SK-N-SH treated with all-trans-retinoic acid at 6 μM for 48 hours (cell line): ENCODE data around the gene CLEC7A.

Source experiments
- ATAC-seq: fragments of 200-7000 bp; cut with Tn5 transposase; 3 replicates; pipeline ENCODE4 v1.9.1; 2020; ENCODE audit warnings: mild to moderate bottlenecking, moderate library complexity
- ARNTL ChIP-seq: fragments of 450-650 bp; formaldehyde crosslinking; IDR thresholded peaks from 2 replicates; pipeline ENCODE4 v1.5.0; 2020; ENCODE audit warnings: low read depth, mild to moderate bottlenecking, moderate library complexity, borderline replicate concordance
- BACH2 ChIP-seq: fragments of 250-450 bp; sonication (Bioruptor Pico); IDR thresholded peaks from 2 replicates; pipeline ENCODE4 v1.9.0; 2021; ENCODE audit warnings: mild to moderate bottlenecking, borderline replicate concordance
- CSDC2 ChIP-seq: fragments of 250-450 bp; sonication (Bioruptor Pico); IDR thresholded peaks from 2 replicates; pipeline ENCODE4 v1.5.0; 2020; ENCODE audit warnings: mild to moderate bottlenecking, moderate library complexity
- CSRNP3 ChIP-seq: fragments of 250-450 bp; sonication (Bioruptor Pico); IDR thresholded peaks from 2 replicates; pipeline ENCODE4 v1.5.1; 2021; ENCODE audit warnings: mild to moderate bottlenecking, moderate library complexity
- ESRRG ChIP-seq: fragments of 250-450 bp; sonication (Bioruptor Pico); IDR thresholded peaks from 2 replicates; pipeline ENCODE4 v1.6.1; 2021; ENCODE audit warnings: mild to moderate bottlenecking
- GLIS3 ChIP-seq: fragments of 250-450 bp; sonication (Bioruptor Pico); IDR thresholded peaks from 2 replicates; pipeline ENCODE4 v1.5.0; 2020; ENCODE audit warnings: mild to moderate bottlenecking, moderate library complexity
- ISL1 ChIP-seq: fragments of 250-450 bp; sonication (Bioruptor Pico); IDR thresholded peaks from 2 replicates; pipeline ENCODE4 v2.1.2; 2022; ENCODE audit warnings: mild to moderate bottlenecking, moderate library complexity
- OSR1 ChIP-seq: fragments of 250-450 bp; sonication (Bioruptor Pico); IDR thresholded peaks from 2 replicates; pipeline ENCODE4 v1.8.0; 2022; ENCODE audit warnings: moderate library complexity, mild to moderate bottlenecking, inconsistent platforms
- PPARA ChIP-seq: fragments of 250-450 bp; sonication (Bioruptor Pico); IDR thresholded peaks from 2 replicates; pipeline ENCODE4 v1.5.0; 2020; ENCODE audit warnings: mild to moderate bottlenecking, borderline replicate concordance
- RARB ChIP-seq: fragments of 250-450 bp; sonication (Bioruptor Pico); IDR thresholded peaks from 2 replicates; pipeline ENCODE4 v1.8.0; 2021; ENCODE audit warnings: mild to moderate bottlenecking, moderate library complexity
- SNAI2 ChIP-seq: fragments of 250-450 bp; sonication (Bioruptor Pico); IDR thresholded peaks from 2 replicates; pipeline ENCODE4 v1.5.0; 2020; ENCODE audit warnings: mild to moderate bottlenecking, moderate library complexity
- TCF4 ChIP-seq: fragments of 250-450 bp; sonication (Bioruptor Pico); IDR thresholded peaks from 2 replicates; pipeline ENCODE4 v1.8.0; 2021; ENCODE audit warnings: mild to moderate bottlenecking, moderate library complexity, borderline replicate concordance
- TOX ChIP-seq: fragments of 250-450 bp; sonication (Bioruptor Pico); IDR thresholded peaks from 2 replicates; pipeline ENCODE4 v1.8.0; 2021; ENCODE audit warnings: mild to moderate bottlenecking, moderate library complexity, borderline replicate concordance
- ZC3H10 ChIP-seq: fragments of 250-450 bp; sonication (Bioruptor Pico); IDR thresholded peaks from 2 replicates; pipeline ENCODE4 v1.5.1; 2021; ENCODE audit warnings: mild to moderate bottlenecking, moderate library complexity
- ZFP30 ChIP-seq: fragments of 450-650 bp; formaldehyde crosslinking; IDR thresholded peaks from 2 replicates; pipeline ENCODE4 v1.5.0; 2022; ENCODE audit warnings: mild to moderate bottlenecking, moderate library complexity
- ZNF565 ChIP-seq: fragments of 450-650 bp; formaldehyde crosslinking; conservative IDR thresholded peaks from 2 replicates; pipeline ENCODE4 v1.5.0; 2020; ENCODE audit warnings: low read depth, mild to moderate bottlenecking, moderate library complexity
- ZNF70 ChIP-seq: fragments of 450-650 bp; formaldehyde crosslinking; IDR thresholded peaks from 2 replicates; pipeline ENCODE4 v1.5.0; 2020; ENCODE audit warnings: mild to moderate bottlenecking, moderate library complexity
- ZNF8 ChIP-seq: fragments of 450-650 bp; formaldehyde crosslinking; IDR thresholded peaks from 2 replicates; pipeline ENCODE4 v1.5.0; 2020; ENCODE audit warnings: mild to moderate bottlenecking, moderate library complexity
- TF ChIP-seq, protein P1 (sequence below): fragments of 250-450 bp; sonication (Bioruptor Pico); IDR thresholded peaks from 2 replicates; pipeline ENCODE4 v1.8.0; 2020; ENCODE audit warnings: mild to moderate bottlenecking, moderate library complexity, borderline replicate concordance
- TF ChIP-seq, protein P2 (sequence below): fragments of 250-450 bp; sonication (Bioruptor Pico); IDR thresholded peaks from 2 replicates; pipeline ENCODE4 v1.5.1; 2020; ENCODE audit warnings: low read depth, mild to moderate bottlenecking, moderate library complexity
- TF ChIP-seq, protein P3 (sequence below): fragments of 250-450 bp; sonication (Bioruptor Pico); IDR thresholded peaks from 2 replicates; pipeline ENCODE4 v1.5.0; 2020; ENCODE audit warnings: mild to moderate bottlenecking, moderate library complexity

The CLEC7A gene

DNA sequence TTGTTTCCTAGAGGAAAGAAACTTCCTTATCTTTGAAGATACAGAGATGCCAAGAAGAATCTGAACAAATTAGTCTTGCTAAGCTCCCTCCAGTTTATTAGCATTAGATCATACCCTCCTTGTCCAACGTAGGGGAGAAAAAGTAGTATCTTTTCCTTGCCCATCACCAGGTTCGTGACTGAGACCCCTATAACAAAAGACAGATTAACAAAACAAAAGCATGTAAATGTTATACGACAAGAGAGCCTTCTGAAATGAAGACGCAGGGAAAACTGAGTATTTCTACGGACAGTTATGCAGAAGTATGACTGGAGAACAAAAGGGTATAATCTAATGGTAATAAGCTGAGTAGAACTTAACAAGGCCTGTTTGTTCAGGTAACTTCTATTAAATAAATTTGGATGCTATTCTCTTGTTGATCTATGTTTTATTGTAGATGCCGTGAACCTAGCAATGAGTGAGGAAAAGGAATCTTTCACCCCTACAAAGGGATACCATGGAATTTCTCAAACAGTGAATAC is 2.9 kb upstream of the CLEC7A start:
- TF ChIP-seq PPARA (no peak), ZNF565 (CRISPR knock-in tag) (no peak)
- ATAC-seq: no peak

DNA sequence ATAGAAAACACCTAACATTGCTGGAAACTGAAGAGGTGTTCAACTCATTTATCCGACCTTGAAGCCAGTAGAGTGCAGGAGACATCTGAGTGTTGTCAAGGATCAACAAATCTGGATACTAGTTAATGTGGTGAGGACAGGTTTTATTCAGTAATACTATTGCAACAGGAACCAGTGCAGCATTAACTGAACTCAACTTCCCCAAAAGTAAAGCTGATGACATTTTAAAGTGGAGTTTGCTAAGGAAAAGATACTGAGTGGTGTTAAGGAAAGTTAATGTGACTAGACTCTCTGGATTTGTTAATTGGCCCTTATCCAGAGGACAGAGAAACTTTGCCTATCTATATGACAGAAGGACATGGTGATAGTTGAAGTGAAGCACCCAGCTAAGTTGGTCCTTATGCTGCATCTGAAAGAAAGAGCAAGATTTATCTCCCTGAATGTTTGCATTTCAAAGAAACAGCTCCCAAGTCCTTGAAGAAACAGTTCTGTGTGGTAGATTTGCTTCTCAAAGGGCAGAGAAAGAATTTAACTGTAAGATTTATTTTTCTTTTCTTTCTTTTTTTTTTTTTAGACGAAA is 1.2 kb upstream of the CLEC7A start:
- no peak for TF ChIP-seq CSRNP3 (CRISPR knock-in tag)
- no peak for TF ChIP-seq SNAI2
- TF ChIP-seq, protein P1, sequence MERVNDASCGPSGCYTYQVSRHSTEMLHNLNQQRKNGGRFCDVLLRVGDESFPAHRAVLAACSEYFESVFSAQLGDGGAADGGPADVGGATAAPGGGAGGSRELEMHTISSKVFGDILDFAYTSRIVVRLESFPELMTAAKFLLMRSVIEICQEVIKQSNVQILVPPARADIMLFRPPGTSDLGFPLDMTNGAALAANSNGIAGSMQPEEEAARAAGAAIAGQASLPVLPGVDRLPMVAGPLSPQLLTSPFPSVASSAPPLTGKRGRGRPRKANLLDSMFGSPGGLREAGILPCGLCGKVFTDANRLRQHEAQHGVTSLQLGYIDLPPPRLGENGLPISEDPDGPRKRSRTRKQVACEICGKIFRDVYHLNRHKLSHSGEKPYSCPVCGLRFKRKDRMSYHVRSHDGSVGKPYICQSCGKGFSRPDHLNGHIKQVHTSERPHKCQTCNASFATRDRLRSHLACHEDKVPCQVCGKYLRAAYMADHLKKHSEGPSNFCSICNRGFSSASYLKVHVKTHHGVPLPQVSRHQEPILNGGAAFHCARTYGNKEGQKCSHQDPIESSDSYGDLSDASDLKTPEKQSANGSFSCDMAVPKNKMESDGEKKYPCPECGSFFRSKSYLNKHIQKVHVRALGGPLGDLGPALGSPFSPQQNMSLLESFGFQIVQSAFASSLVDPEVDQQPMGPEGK: no peak
- TF ChIP-seq RARB (CRISPR knock-in tag): no peak
- TF ChIP-seq ZNF8: no peak
- no peak for TF ChIP-seq BACH2 (CRISPR knock-in tag)
- TF ChIP-seq ISL1 (CRISPR knock-in tag): no peak
- no peak for ATAC-seq

DNA sequence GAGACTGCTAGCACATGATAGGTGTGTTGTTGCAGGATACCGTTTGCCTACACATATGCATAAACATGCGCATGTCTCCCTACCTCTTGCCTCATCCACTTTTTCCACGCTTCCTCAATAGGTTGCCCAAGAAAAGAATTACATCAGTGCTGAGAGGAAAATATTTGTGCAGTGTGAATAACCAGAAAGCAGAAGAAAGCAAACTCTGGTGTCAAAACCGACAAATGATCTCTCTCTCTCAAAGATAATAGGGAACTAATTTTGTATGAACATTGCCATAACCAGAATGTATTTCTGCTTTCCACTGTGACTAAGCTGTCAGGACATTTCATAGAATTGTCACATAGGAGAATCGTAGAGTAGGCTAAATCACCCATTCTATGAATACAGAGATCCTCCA is 1.3 kb downstream of the CLEC7A start:
- TF ChIP-seq ZFP30 (no peak), ARNTL (CRISPR knock-in tag) (no peak), CSDC2 (no peak), TOX (CRISPR knock-in tag) (no peak)

DNA sequence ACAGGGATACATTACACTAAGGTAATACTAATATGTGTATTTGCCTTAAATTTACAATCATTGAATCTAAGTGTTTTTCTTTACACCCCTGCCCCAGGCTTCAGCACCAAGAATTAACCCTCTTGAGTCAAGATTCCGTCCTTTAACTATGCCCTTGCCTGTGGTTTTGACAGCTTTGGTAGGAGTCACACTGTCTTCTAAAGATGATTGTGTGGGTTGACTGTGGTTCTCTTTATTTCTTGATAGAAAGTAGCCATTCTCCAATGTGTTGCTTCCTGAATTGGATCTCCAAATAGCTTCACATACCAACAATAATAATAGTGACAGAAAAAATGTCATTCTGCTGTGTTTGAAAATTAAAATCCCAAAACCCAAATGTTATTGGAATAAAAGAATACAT is 3.6 kb downstream of the CLEC7A start:
- ATAC-seq: no peak
- TF ChIP-seq ESRRG (CRISPR knock-in tag) (no peak), OSR1 (CRISPR knock-in tag) (no peak), ZNF70 (no peak), CSRNP3 (CRISPR knock-in tag) (no peak), TCF4 (CRISPR knock-in tag) (no peak), BACH2 (CRISPR knock-in tag) (no peak), PPARA (no peak), CSDC2 (no peak), ISL1 (CRISPR knock-in tag) (no peak), RARB (CRISPR knock-in tag) (no peak), GLIS3 (CRISPR knock-in tag) (no peak), ZC3H10 (no peak)
- TF ChIP-seq, protein P2, sequence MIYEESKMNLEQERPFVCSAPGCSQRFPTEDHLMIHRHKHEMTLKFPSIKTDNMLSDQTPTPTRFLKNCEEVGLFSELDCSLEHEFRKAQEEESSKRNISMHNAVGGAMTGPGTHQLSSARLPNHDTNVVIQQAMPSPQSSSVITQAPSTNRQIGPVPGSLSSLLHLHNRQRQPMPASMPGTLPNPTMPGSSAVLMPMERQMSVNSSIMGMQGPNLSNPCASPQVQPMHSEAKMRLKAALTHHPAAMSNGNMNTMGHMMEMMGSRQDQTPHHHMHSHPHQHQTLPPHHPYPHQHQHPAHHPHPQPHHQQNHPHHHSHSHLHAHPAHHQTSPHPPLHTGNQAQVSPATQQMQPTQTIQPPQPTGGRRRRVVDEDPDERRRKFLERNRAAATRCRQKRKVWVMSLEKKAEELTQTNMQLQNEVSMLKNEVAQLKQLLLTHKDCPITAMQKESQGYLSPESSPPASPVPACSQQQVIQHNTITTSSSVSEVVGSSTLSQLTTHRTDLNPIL (CRISPR knock-in tag): no peak
- TF ChIP-seq, protein P3, sequence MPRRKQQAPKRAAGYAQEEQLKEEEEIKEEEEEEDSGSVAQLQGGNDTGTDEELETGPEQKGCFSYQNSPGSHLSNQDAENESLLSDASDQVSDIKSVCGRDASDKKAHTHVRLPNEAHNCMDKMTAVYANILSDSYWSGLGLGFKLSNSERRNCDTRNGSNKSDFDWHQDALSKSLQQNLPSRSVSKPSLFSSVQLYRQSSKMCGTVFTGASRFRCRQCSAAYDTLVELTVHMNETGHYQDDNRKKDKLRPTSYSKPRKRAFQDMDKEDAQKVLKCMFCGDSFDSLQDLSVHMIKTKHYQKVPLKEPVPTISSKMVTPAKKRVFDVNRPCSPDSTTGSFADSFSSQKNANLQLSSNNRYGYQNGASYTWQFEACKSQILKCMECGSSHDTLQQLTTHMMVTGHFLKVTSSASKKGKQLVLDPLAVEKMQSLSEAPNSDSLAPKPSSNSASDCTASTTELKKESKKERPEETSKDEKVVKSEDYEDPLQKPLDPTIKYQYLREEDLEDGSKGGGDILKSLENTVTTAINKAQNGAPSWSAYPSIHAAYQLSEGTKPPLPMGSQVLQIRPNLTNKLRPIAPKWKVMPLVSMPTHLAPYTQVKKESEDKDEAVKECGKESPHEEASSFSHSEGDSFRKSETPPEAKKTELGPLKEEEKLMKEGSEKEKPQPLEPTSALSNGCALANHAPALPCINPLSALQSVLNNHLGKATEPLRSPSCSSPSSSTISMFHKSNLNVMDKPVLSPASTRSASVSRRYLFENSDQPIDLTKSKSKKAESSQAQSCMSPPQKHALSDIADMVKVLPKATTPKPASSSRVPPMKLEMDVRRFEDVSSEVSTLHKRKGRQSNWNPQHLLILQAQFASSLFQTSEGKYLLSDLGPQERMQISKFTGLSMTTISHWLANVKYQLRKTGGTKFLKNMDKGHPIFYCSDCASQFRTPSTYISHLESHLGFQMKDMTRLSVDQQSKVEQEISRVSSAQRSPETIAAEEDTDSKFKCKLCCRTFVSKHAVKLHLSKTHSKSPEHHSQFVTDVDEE (CRISPR knock-in tag): no peak
- TF ChIP-seq, protein P1: no peak

More for the DNA sequence above, 1.3 kb downstream of the CLEC7A start:
- ATAC-seq: no peak
